B cell (primary cell): ENCODE data around the gene ZCCHC7. TPM values are rescaled to one million over a fixed set of nuclear protein-coding genes. Genes with fewer than 3 reads are reported as not detected.

Experiments
- ATAC-seq: fragments of 200-7000 bp; cut with Tn5 transposase; one replicate; pipeline ENCODE4 v1.10.0; 2021; ENCODE audit warnings: low read depth, mild to moderate bottlenecking, moderate number of reproducible peaks, moderate library complexity
- CTCF ChIA-PET: fragments of 350-600 bp; sonication (Branson Sonifier 250); formaldehyde crosslinking; loops from one replicate; lab custom pipeline; 2021; ENCODE audit warnings: antibody characterized with exemption, inconsistent platforms; lab: Charles Lee
- POLR2A ChIA-PET: fragments of 350-600 bp; sonication (Branson Sonifier 250); formaldehyde crosslinking; loops from one replicate; lab custom pipeline; 2021; ENCODE audit warnings: antibody characterized with exemption; lab: Charles Lee
- DNase-seq: peaks from one replicate; pipeline ENCODE4 v3.0.0; 2013
- H2AFZ ChIP-seq: 2 replicates; pipeline ENCODE4 v1.6.1; 2012; ENCODE audit warnings: mild to moderate bottlenecking, low read depth, low read length; ENCODE audit not compliant: insufficient read depth, poor library complexity, severe bottlenecking
- H3K27ac ChIP-seq, 2 donors: 1 replicate in 1 of 2; 2 replicates in 1 of 2; pipeline ENCODE4 v1.5.1; 2012 to 2013; ENCODE audit warnings: low read length in 2 of 2, mild to moderate bottlenecking in 2 of 2, moderate library complexity in 1 of 2
- H3K27me3 ChIP-seq, 4 experiments: fragments of 200-600 bp in 1 of 4; sonication (generic) in 1 of 4; replicated peaks in 1 of 4; 1 replicate in 2 of 4; 2 replicates in 2 of 4; pipeline versions ENCODE4 v1.6.1 to v1.7.0; 2013 to 2016; ENCODE audit warnings: low read length in 3 of 4, mild to moderate bottlenecking in 2 of 4, mixed read lengths in 1 of 4, moderate library complexity in 1 of 4; ENCODE audit not compliant: insufficient read depth in 4 of 4, control insufficient read depth in 3 of 4; ENCODE audit errors: control extremely low read depth in 1 of 4
- H3K36me3 ChIP-seq, 2 experiments: replicated peaks in 1 of 2; 1 replicate in 1 of 2; 2 replicates in 1 of 2; pipeline versions ENCODE4 v1.6.1 to v1.7.1; 2013; ENCODE audit warnings: low read length in 1 of 2; ENCODE audit not compliant: insufficient read depth in 2 of 2, control insufficient read depth in 1 of 2; ENCODE audit errors: control extremely low read depth in 1 of 2, extremely low read depth in 1 of 2
- H3K4me1 ChIP-seq, 2 donors: fragments of 200-600 bp in 1 of 2; sonication (generic) in 1 of 2; 1 replicate in 1 of 2; 2 replicates in 1 of 2; pipeline versions ENCODE4 v1.5.1 to v1.6.1; 2013 to 2017; ENCODE audit warnings: low read length in 2 of 2; ENCODE audit not compliant: control insufficient read depth in 2 of 2, insufficient read depth in 2 of 2
- H3K4me2 ChIP-seq: replicated peaks from 2 replicates; pipeline ENCODE3; 2012; ENCODE audit warnings: mild to moderate bottlenecking, low read depth, low read length; ENCODE audit not compliant: poor library complexity, severe bottlenecking
- H3K4me3 ChIP-seq, 5 experiments: fragments of 200-600 bp in 1 of 5; sonication (generic) in 1 of 5; 1 replicate in 3 of 5; 2 replicates in 2 of 5; pipeline versions ENCODE4 v1.5.1 to v1.7.0; 2011 to 2016; ENCODE audit warnings: low read length in 4 of 5, mild to moderate bottlenecking in 4 of 5, low read depth in 2 of 5, control low read depth in 1 of 5, moderate library complexity in 1 of 5; ENCODE audit not compliant: insufficient read depth in 1 of 5; ENCODE audit errors: control extremely low read depth in 1 of 5, extremely low read depth in 1 of 5
- H3K79me2 ChIP-seq: fragments of 200-600 bp; sonication (generic); one replicate; pipeline ENCODE4 v1.6.0; 2016; ENCODE audit warnings: low read length; ENCODE audit not compliant: control insufficient read depth, insufficient read depth
- H3K9ac ChIP-seq: fragments of 200-600 bp; sonication (generic); 2 replicates; pipeline ENCODE4 v1.6.1; 2017; ENCODE audit warnings: mild to moderate bottlenecking, low read length, moderate library complexity
- H3K9me3 ChIP-seq, 3 donors: one replicate each; pipeline versions ENCODE4 v1.6.1 to v1.7.1; 2013; ENCODE audit warnings: low read length in 2 of 3; ENCODE audit not compliant: control insufficient read depth in 2 of 3, insufficient read depth in 1 of 3; ENCODE audit errors: control extremely low read depth in 1 of 3
- H4K20me1 ChIP-seq: 2 replicates; pipeline ENCODE4 v1.6.0; 2012; ENCODE audit warnings: mild to moderate bottlenecking, low read length; ENCODE audit not compliant: insufficient read depth, control insufficient read depth, poor library complexity, severe bottlenecking
- H3K27ac Mint-ChIP-seq: one replicate; pipeline ENCODE4 v1.8.0; 2021; ENCODE audit warnings: mixed read lengths
- H3K27me3 Mint-ChIP-seq: one replicate; pipeline ENCODE4 v1.8.0; 2021; ENCODE audit warnings: mixed read lengths
- H3K4me1 Mint-ChIP-seq: one replicate; pipeline ENCODE4 v1.8.0; 2021; ENCODE audit warnings: mixed read lengths
- H3K4me3 Mint-ChIP-seq: one replicate; pipeline ENCODE4 v1.8.0; 2021; ENCODE audit warnings: mixed read lengths
- H3K9me3 Mint-ChIP-seq: one replicate; pipeline ENCODE4 v1.8.0; 2022; ENCODE audit warnings: mixed read lengths; ENCODE audit not compliant: insufficient read depth
- CTCF ChIP-seq: fragments of 200-600 bp; IDR thresholded peaks from one replicate; pipeline ENCODE4 v1.8.0; 2022; ENCODE audit warnings: antibody characterized with exemption, mild to moderate bottlenecking
- EZH2 ChIP-seq: IDR thresholded peaks from 2 replicates; pipeline ENCODE4 v1.6.1; 2012; ENCODE audit warnings: borderline replicate concordance, low read depth, mild to moderate bottlenecking, moderate library complexity, low read length; ENCODE audit not compliant: insufficient read depth, poor library complexity, severe bottlenecking
- WGBS: methylation state at CpG from one replicate; pipeline ENCODE4 v1.1.5; 2013; ENCODE audit warnings: missing lambda C conversion rate; ENCODE audit not compliant: insufficient coverage; 5-methylcytosine and 5-hydroxymethylcytosine counted together
- intact Hi-C: fragments of 100-400 bp; cut with micrococcal nuclease; formaldehyde crosslinking; loops from one replicate; pipeline ENCODE4 v1.10.0; 2022
- polyA plus RNA-seq: library from polyadenylated mRNA; depleted of rRNA; stranded (reverse); fragments of >200 nt; gene quantifications from 2 replicates; pipeline ENCODE4 v1.2.3, GENCODE V29; 2012
- total RNA-seq, 2 donors: library from RNA; stranded (reverse); fragments of 120-200 nt in 1 of 2; gene quantifications; 1 replicate in 1 of 2; 2 replicates in 1 of 2; pipeline versions ENCODE4 v1.2.3 to v1.2.4, GENCODE V29; 2013 to 2022

ZCCHC7 gene
- total and polyA plus RNA-seq, 2 donors (not counting 1 experiment from before 2014, with no cell fraction given): 56.3 to 83.5 TPM

GRCh38 chr9:37281541-37281940 is 161.2 kb downstream of the ZCCHC7 start:
- Mint-ChIP-seq H3K4me1 (peaks cover 57% of the 10 kb centered on the region), H3K27ac (peak overlapping the region; percentile 74), H3K4me3 (peak overlapping the region; percentile 11), H3K9me3 (no peaks in the 10 kb centered on the region), H3K27me3 (no peaks in the 10 kb centered on the region)
- Histone ChIP-seq H3K36me3 (peaks cover 0 to 10% of the 10 kb centered on the region in 2 experiments), H3K4me1 (peaks cover 30 to 44% of the 10 kb centered on the region in 2 donors), H3K9me3 (peaks cover 0 to 13% (median 2%) of the 10 kb centered on the region in 3 donors), H3K9ac (no peak overlapping the region), H3K27me3 (no peaks in the 10 kb centered on the region), H3K79me2 (peaks cover 83% of the 10 kb centered on the region), H2AFZ (no peak overlapping the region), H3K4me2 (no peak overlapping the region), H4K20me1 (no peaks in the 10 kb centered on the region), H3K27ac (peak overlapping the region; percentile 9 to 78), H3K4me3 (no peak overlapping the region)
- TF ChIP-seq EZH2 (no peak), CTCF (no peak)
- ATAC-seq (no peak), DNase-seq (no peak)
- intact Hi-C loops: no loop called here
- ChIA-PET CTCF (interaction anchor here (1.2 to 1.7 kb wide), 4 partner anchors 11 to 408 kb away, joined by 3 to 7 read pairs (median 4); no protein-coding TSS in a partner anchor), POLR2A (interaction anchor here (1.1 kb wide), 1 partner anchor 15 kb away, joined by 4 read pairs; no protein-coding TSS in a partner anchor)
- 25% methylated on average over 1 of the region's 2 CpGs for WGBS

- ATAC-seq (peak; percentile 57), DNase-seq (peak; percentile 54)
- H3K4me3 Mint-ChIP-seq: peak overlapping the region; percentile 75
- H3K79me2 ChIP-seq: peaks cover 79% of the 10 kb centered on the region
- H3K4me3 ChIP-seq: peak overlapping the region in 4 of 5 experiments; percentile 13 to 40 (median 31)
- peaks cover 60% of the 10 kb centered on the region for H3K4me1 Mint-ChIP-seq
- WGBS: 0% methylated on average over 2 of the region's 6 CpGs
- H3K9ac ChIP-seq: peak overlapping the region; percentile 4
- H3K9me3 Mint-ChIP-seq: no peaks in the 10 kb centered on the region
- intact Hi-C loops: loop anchor here (1.0 kb wide), 1 partner anchor 9 kb away; no protein-coding TSS in a partner anchor
- ChIA-PET POLR2A (interaction anchor here (0.6 to 1.0 kb wide), 3 partner anchors 17 to 282 kb away, joined by 3 to 4 read pairs (median 3); no protein-coding TSS in a partner anchor), CTCF (interaction anchor here (0.7 to 1.6 kb wide), 4 partner anchors 18 to 57 kb away, joined by 3 to 5 read pairs (median 3); no protein-coding TSS in a partner anchor)
- peak overlapping the region; percentile 54 to 78 for H3K27ac ChIP-seq
- peak overlapping the region; percentile 13 for H2AFZ ChIP-seq
- H3K9me3 ChIP-seq: peaks cover 0 to 13% (median 0%) of the 10 kb centered on the region in 3 donors
- peak overlapping the region; percentile 65 for H3K4me2 ChIP-seq
- no peaks in the 10 kb centered on the region for H3K27me3 ChIP-seq
- no peak for TF ChIP-seq EZH2
- TF ChIP-seq CTCF: no peak
- peaks cover 40 to 61% of the 10 kb centered on the region in 2 donors for H3K4me1 ChIP-seq
- H3K27me3 Mint-ChIP-seq: no peaks in the 10 kb centered on the region
- peak overlapping the region; percentile 90 for H3K27ac Mint-ChIP-seq
- H4K20me1 ChIP-seq: no peaks in the 10 kb centered on the region
- H3K36me3 ChIP-seq: no peaks in the 10 kb centered on the region
Observed at GRCh38 chr9:37283730-37284325, 163.5 kb downstream of the ZCCHC7 start.
